GM19328 (cell line): ENCODE measurements around the gene RFC5.
"Not testable (repeated sequence)": the region's sequence is repeated elsewhere in the genome, so short reads cannot be mapped to it uniquely, and the experiment has no call there.

Source experiments
- ATAC-seq: cut with Tn5 transposase; IDR thresholded peaks from one replicate; pipeline ENCODE4 v1.9.1; 2021; ENCODE audit warnings: mild to moderate bottlenecking, moderate library complexity; ENCODE audit not compliant: unreplicated experiment

RFC5 gene

GRCh38 chr12:118016424-118017264 is at the start of gene RFC5:
RFC5 (plus strand) TSS chr12:118016703; CDS start chr12:118016828, 125 bp downstream.
- ATAC-seq = peak; percentile 98

- ATAC-seq = no peak
These were observed 49.5 kb upstream of the RFC5 start for GRCh38 chr12:117967043-117967442.

GRCh38 chr12:117967512-117967911 is 49.0 kb upstream of the RFC5 start:
- no peak for ATAC-seq

GRCh38 chr12:117968151-117968789 is 48.2 kb upstream of the RFC5 start:
- ATAC-seq = no peak

- ATAC-seq = peak; percentile 66
These were observed 47.5 kb upstream of the RFC5 start, which contains the start of gene KSR2 for GRCh38 chr12:117968826-117969659. KSR2 (minus strand) TSS chr12:117968990; CDS start chr12:117968255, 735 bp downstream.

- no peak for ATAC-seq
These were observed 46.2 kb upstream of the RFC5 start for GRCh38 chr12:117970334-117970733.

- ATAC-seq = no peak
These were observed 44.2 kb upstream of the RFC5 start for GRCh38 chr12:117972301-117972700.

- ATAC-seq = no peak
These were observed 41.5 kb upstream of the RFC5 start for GRCh38 chr12:117975006-117975405.

- ATAC-seq = no peak
These were observed 39.1 kb upstream of the RFC5 start for GRCh38 chr12:117977373-117977772.

GRCh38 chr12:117980616-117981015 is 35.9 kb upstream of the RFC5 start:
- ATAC-seq = no peak

GRCh38 chr12:117981267-117981666 is 35.2 kb upstream of the RFC5 start:
- ATAC-seq = no peak

GRCh38 chr12:117985182-117985581 is 31.3 kb upstream of the RFC5 start:
- no peak for ATAC-seq

- ATAC-seq = no peak
These were observed 29.6 kb upstream of the RFC5 start for GRCh38 chr12:117986705-117987469.

GRCh38 chr12:117994551-117995438 is 21.7 kb upstream of the RFC5 start:
- ATAC-seq = no peak

GRCh38 chr12:117998719-117999118 is 17.8 kb upstream of the RFC5 start:
- ATAC-seq = no peak

GRCh38 chr12:117999806-118000205 is 16.7 kb upstream of the RFC5 start:
- ATAC-seq = not testable (repeated sequence)

- ATAC-seq = no peak
These were observed 5.6 kb upstream of the RFC5 start for GRCh38 chr12:118010903-118011302.

GRCh38 chr12:118011377-118011776 is 5.1 kb upstream of the RFC5 start:
- ATAC-seq = no peak

GRCh38 chr12:118011961-118012360 is 4.5 kb upstream of the RFC5 start:
- no peak for ATAC-seq

- ATAC-seq = no peak
These were observed 3.2 kb upstream of the RFC5 start for GRCh38 chr12:118013283-118013682.
